ENCODE data around the gene RNF166.
"Not testable (repeated sequence)": the region's sequence is repeated elsewhere in the genome, so short reads cannot be mapped to it uniquely, and the experiment has no call there.

RNF166 gene

DNA sequence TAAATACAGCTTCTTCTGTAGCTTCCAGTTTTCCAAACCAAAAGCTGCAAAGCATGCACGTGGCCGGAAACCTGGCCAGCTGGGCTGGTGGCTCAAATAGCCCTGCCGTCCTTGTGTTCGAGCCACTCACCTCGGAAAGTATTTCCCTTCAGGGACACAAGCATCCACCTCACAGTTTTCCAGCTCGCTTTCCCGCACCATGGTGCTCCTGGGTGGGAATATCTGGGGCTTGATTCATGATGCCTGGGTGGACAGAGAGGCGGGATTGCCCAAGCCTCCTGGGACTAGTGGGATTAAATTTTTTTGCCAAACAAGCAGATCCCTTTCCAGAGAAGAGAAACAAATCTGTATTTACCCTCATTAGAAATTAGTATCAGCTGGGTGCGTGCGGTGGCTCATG lies 36.2 kb downstream of the RNF166 start:
- no peak for DNase-seq

DNA sequence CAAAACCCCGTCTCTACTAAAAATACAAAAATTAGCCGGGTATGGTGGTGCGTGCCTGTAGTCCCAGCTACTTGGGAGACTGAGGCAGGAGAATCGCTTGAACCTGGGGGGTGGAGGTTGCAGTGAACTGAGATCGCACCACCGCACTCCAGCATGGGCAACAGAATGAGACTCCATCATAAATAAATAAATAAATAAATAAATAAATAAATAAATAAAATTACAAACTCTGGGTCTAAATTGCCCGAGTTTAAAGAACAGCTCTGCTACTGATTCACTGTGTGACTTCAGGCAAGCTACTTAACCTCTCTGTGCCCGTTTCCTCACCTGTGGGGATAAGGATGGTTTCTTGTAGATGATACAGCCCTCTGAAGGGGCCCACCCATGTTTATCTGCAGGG lies 36.7 kb downstream of the RNF166 start:
- DNase-seq, result not testable (repeated sequence)

DNA sequence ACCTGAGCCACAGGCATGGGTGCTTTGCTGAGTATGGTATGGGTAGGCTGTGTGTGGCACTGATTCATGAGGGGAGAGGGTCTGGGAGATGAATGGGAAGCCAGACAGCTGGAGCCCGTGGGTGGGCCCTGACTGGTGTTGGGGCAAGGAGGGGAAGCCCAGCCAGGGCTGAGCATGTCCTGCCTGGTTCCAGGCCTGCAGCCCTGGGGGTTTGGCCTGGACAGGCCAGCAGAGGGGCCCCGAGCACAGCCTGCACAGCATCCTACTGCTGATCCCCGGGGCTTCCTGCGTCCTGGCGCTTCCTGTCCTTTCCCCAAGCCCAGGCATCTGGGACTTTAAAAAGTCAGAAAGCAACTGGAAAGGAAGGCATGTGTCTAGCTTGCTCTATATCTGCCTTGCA lies 38.7 kb downstream of the RNF166 start:
- DNase-seq, result no peak

DNA sequence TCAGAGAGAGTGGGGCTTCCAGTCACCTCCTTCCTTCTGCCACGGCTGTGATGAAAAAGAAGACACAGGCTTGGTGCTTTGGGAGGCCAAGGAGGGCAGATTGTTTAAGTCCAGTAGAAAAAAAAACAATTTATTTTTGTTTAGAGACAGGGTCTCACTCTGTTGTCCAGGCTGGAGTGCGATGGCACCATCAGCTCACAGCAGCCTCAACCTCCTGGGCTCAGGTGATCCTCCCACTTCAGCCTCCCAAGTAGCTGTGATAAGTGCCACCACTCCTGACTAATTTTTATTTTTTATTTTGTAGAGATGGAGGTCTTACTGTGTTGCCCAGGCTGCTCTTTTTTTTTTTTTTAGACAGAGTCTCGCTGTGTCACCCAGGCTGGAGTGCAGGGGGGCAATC lies 40.6 kb downstream of the RNF166 start:
- no peak for DNase-seq

DNA sequence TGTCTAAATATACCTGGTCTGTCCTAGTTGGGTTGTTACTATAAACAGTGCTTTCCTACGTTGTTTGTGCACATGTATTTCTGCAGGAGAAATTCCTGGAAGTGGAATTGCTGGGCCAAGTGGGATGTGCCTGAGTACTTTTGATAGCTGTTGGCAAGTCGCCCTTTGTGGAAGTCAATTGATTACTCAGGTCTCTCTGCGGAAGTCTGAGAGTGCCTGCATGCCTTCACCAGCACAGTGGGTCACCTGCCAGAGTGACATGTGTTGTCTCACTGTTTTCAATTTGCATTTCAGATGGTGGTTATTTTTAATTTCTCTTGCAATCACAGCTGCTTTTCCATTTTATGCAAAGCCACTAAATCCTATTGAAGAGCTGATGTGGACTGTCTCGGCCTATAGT lies 41.1 kb downstream of the RNF166 start:
- DNase-seq, result no peak

DNA sequence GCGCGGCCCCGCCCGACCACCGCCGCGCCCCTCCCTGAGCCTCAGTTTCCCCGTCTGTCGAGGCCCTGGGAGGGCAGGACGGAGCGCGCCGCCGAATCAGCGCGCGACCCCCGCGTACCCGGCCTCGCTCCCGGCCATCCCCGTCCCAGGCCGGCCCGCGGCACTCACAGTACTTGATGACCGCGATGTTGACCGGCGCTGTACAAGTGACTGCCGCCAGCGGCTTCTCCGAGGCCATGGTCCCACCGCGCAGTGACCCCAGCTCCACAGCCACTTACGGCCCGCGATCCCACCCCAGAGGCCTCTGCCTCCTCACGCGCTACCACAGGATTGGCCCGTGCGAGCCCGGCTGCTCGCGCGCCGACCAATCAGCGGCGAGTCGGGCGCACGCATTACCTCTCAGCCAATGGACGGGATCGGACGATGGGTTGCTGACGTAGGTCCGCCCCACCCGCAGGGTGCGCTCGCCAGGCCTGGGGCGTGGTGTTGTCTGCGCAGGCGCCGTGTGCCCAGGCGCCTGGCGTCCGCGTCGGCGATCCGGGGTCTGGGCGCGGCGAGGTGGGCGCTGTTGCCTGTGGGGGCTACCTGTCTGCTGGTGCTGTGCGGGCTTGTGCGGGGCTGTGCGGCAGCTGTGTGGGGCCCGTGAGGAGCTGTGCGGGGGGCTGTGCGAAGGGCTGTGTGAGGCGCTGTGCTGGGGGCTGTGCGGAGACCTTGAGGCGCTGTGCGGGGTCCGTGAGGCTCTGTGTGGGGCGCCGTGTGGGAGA lies 43.2 kb downstream of the RNF166 start, which contains the start of gene MVD:
MVD (minus strand) TSS at position 249 of the 764 bp plus-strand sequence; CDS start at position 238, 11 bp downstream.
- peak; percentile 94 for DNase-seq

DNA sequence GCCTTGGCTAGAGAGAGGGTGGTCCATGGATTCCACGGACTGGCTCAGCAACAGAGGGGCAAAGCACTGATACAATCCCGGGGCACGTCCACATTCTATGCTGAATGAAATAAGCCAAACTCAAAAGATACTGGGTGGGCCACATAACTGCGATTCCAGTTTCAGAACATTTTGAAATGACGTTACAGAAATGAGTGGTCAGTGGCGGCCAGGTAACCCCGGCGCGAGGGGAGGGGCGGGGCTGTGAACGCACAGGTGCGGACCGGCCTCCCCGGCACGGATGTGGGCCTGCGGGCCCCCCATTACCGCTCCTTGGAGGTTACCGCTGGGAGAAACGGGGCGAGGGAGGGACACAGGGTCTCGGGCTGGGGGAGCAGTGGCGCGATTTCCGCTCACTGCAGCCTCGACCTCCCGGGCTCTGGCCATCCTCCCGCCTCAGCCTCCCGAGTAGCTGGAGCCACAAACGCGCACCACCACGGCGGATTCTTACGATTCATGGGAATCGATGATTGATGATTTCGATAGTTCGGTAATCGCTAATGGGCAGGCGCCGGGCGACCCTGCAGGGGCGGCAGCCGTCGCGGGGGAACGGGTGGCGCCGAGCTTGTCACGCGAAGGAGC lies 43.9 kb downstream of the RNF166 start:
- DNase-seq, result no peak

DNA sequence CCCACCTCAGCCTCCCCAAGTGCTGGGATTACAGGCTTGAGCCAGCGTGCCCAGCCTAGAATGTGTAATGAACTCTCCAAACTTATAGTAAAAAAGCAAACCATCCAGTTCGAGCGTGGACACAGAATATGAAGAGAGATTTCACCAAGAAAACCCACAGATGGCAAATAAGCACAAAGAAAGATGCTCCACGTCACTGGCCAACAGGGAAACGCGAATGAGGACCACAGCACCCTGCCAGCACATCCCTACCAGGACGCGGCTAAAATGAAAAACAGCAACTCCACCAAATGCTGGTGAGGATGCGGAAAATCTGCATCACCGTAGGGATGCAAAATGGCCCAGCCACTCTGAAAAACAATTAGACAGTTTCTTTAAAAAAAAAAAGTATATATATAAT lies 44.7 kb downstream of the RNF166 start:
- DNase-seq, result no peak

DNA sequence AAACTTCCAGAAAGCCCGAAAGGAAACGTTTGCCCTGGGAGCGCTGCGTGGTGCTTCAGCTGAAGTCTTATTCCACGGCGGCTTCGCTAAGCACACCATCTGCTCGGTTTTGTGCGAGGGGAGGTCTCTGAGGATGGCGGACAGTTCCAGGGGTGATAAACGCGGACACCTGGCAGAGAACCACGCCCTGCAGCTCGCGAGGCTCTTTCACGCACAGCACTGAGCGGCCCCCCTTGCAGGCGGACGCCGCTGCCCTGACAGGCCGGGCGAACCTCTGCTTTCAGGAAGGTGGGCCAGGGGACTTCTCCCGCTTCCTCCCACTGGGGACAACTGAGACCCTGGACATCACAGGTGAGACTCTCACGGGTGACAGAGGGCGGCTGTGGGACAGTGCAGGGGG lies 47.0 kb downstream of the RNF166 start:
- DNase-seq, result no peak

DNA sequence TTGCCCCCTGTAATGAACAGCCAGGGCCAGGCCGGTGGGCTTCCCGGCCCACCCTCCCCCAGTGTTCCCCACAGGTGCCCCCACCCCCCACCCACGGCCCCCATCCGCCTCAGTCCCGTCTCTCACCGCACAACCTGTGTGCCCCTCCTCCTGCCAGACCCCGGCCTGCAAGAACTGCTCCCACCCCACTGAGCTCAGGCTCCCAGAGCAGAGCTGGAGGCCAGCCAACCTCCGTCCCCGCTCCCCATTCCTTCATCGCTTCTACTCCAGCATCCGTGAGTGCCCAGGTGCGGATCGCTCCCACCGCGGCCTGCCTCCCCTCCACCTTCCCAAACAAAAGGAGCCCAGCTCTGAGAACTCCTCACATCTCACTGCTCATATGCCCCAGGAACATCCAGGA lies 47.5 kb downstream of the RNF166 start:
- DNase-seq, result no peak

DNA sequence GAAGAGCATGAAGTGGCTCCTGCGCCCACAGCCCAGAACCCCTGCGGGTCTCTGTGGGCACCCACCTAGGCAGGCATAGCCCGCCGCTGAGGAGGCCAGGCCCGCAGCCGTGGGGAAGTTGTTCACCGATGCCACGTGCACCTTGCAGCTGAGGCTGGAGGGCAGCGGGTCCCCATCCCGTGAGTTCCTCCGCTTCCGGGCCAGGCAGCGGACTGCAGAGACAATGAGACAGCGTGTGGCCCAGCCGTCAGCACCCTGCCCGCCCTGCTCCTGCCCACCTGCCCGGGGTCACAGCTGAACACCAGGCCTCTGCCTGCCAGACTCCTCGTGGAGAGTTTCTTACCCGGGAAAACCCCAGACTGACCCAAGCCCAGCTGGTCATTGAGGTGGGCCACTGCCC lies 48.8 kb downstream of the RNF166 start:
- no peak for DNase-seq

DNA sequence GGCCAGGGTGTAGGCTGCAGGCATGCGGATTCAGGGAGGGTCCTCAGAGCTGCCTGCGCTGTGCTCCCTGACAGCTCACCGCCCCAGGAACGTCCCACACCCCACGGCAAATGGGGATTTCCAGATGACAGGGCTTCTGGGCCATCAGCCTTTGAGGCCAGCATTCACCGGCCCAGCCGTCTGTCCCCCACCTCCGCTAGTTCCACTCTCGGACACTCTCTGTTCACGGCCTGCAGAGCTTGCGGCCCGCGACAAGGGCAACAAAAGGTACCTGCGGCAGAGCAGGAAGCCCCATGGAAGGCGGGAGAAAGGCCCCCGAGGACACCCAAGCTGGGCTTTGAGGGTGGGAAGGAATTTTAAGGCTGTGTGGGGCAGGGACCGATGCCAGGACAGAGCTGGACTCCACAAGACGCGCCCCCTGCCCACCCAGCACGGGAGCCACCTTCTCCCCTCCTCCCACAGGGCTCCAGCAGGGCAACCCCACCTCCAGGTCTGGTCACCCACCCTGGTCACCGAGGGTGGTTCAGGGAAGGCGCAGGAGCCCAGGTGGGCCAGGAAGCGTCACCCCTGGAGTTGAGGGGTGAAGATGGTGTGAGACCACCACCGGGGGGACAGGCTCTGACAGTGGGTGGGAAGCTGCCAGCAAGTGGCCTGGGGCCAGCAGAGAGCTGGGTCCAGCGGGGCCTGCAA lies 49.8 kb downstream of the RNF166 start:
- no peak for DNase-seq

DNA sequence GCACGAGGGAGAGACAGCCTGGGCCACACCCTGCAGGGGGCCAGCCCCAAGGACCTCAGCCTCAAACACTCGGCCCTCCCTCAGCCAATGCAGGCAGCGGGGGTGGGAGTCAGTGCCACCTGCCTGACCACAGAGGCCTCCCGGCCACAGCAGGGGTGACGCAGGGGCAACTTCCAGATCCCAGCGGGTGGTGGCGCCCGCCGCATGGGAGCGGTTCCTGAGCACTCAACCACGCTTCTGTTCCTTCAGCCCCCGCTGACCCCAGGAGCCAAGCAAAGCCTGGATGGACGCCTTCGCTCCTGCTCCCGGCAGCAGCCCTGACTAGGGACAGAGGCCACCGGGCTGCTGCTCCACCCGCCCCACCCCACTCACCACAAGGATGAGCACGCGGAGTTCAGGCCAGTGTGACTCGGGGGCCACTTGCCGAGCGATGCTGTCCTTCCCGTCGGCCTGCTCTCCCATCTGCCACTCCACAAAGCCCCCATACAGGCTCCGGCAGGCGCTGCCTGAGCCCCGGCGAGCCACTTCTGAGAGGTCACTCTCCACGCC lies 50.4 kb downstream of the RNF166 start:
- no peak for DNase-seq

DNA sequence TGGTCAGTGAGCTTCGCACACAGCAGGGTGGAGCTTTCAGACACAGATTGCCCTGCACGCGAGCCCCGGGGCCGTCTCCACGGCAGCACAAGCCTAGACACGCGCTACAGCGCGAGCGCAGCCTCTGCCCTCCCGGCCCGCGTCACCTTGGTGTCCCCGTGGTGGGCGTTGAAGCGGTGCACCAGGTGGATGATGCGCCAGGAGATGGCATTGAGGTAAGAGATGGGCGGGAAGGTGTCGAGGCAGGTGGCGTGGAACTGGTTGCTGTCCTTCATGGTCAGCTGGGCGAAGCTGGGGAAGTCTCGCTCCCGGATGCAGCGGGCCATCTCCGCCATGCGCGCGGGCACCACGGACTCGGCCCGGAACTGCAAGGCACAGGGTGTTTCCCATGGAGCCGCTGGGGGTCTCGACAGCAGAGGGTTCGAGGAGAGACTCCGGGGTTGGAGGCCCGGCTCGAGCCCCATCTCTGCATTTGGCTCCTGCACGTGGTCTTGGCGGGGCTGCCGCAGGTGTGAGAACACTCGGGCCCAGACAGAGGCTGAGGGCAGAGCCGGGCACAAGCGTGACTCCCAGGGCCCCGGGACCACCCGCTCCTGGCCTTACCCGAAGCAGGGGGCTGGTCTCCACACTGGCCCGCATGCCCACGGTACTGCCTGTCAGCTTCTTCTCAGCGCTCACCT lies 51.0 kb downstream of the RNF166 start:
- no peak for DNase-seq

DNA sequence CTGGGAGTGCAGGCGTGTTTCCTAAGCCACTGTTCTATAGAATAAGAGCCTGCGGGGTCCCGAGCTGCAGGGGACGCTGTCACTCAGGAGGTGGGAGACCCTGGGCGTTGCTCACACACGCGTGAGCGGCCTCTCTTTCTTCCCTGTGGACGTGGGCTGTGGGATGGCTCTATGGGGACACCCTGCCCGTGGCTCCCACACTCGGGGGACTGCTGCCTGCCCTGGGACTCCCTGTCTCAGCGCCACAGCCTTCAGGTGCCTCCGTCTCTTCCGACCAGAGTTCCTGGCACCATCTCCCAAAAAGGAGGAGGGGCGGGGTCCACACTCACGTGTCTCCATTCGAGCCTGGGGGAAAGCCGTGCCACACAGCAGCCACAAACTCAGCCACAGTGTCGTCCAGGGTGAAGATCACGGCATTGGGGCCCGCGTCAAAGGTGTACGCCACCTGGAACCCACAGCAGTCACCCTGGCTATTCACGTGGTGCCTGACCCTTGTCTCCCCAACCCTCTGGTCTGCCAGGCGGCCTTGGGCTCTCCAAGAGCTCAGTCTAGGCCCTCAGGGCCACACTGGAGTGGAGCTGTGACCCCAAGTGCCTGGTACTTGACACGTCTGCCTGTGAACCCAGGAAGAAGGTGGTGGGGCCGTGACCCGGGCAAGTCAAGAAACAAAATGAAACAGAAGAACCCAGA lies 51.7 kb downstream of the RNF166 start:
- DNase-seq, result no peak

DNA sequence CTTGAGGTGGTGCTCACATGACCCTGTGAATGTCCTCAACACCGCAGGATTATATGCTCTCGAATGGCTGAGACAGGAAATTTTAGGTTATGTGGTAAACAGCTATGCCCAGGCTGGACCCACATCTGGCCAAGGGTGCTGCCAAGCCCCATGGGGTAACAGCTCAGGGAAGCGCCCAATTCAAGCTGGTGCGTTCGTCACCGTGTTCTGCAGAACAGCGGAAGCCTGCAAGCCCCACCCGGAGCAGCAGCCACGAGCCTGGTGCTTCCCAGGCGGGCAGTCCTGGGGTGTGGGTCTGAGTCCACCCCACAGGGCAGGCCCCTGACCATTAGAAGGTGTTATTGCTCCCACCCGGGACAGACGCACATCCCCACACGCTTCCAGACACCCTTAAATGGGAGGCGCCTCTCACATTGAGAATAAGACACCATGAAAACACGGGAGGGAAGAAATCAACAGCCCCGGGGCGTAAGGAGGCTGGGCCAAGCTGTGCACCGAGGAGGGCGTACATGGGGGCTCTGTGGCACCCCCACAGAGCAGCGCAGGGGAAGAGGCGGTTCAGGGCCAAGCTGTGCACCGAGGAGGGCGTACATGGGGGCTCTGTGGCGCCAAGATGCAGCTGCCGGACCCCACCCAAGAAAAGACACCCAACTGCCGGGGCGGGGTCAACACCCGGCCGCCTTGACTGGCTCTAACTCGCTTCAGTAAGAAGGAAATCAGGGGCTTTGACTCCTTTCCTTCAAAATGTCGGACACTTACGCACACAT lies 52.4 kb downstream of the RNF166 start:
- no peak for DNase-seq

DNA sequence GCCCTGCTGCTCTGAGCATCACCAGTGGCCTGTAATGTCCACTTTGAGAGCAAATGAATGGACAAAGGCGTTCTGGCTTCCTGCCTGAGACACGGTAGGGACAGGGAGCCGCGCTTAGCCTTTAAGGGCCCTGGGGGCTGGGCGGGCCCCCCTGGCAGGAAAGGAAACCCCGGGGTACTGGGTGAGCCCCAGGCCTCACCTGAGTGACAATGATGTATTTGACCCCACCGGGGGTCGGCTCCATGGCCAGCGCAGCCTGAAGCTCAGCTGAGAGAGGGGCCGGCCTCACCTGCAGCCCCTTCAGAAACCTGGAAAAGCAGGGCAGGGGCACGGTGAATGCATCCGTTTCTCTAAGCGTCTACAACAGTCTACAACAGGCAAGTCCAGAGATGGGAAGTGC lies 53.1 kb downstream of the RNF166 start:
- no peak for DNase-seq

DNA sequence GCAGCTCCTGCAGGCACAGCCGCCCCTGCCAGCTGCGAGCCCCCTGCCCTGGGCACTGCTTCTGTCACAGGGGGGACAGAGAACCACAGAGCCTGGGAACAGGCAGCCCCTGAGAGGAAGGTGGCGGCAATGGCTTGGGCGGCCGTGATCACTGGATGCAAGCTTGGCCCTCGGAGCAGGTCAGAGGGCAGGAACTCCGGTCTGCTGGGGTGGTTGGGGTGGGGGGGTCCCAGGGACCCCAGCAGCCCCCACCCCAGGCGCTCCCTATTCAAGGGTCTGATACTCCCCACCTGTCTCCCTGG lies 53.5 kb downstream of the RNF166 start:
- DNase-seq, result no peak

DNA sequence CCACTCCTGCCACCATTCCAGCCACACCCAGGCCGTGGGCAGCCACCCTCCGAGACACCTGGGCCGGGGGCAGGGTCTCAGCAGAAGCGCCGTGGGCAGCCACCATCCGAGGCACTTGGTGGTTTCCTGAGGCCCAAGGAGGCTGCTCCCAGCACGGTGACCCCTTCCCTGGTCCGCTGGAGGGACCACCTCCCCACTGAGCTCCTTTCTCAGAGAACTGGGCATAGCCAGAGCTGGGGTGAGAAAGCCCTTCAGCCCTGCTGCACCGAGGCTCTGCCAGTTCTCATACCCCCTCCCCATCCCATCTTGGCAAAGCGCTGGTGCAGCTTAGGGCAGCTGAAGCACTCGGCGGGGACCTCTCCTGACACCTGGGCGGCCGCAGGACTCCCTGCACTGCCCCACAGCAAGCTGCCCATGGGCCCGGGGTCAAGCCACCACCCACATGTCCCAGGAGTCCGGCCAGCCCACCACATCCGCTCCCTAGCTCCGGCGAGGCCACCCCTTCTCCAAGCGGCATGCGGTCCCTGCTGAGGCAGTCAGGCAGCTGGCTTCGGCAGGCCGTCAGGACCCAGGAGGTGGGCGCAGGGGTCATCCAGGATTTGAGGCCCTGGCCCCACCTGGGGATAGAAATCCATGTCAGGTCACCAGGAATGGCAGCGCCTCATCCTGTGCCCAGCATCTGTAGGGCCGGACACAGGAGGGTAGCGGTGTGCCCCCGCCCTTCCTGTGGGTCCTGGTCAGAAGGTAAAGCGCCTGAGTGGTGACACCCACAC lies 54.0 kb downstream of the RNF166 start:
- DNase-seq, result no peak

DNA sequence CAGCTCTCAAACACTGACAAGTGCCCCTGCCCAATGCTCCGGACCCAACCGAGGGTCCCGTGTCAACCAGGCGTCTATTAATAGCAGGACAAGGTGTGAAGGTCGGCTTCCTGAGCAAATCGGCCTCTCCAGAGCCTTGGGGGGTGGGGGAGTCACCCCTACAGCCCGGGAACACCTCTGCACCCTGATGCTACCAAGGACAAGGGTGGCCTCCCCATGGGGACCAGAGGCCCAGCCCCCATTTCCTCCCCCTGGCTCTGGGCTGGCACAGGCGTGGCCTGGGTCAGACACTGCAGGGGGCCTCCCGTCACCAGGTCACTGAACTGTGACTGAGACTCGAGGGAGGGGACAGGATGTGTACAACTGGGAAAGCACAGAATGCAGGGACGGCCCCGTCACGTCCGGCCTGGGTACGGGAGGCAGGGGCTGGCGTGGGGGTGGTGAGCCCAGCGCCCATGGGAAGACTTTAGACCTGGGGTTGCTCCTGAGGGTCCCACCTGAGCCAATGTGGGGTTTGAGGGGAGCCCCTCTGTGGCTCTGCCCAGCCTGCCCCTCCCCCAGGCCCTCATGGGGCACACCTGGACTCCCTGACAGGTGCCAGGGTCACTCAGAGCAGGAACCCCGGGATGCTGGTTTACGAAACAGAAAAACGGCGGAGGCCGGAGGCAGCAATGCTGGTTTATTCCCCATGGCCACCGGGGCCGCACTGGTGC lies 54.8 kb downstream of the RNF166 start:
- peak; percentile 46 for DNase-seq

Measured in activated CD4-positive, alpha-beta T cell treated with anti-CD3 and anti-CD28 coated beads, Interleukin-2, amount 50 U/mL, for 1 hour (primary cell).